H1 (cell line): ENCODE results near the gene ARHGEF28. TPM values are rescaled to one million over a fixed set of nuclear protein-coding genes. Genes with fewer than 3 reads are reported as not detected.

Source experiments
- CTCF ChIA-PET: fragments of 300-600 bp; sonication (Branson Sonifier 250); formaldehyde crosslinking; loops from one replicate; lab custom pipeline; 2021; ENCODE audit not compliant: partially characterized antibody; lab: Charles Lee
- POLR2A ChIA-PET: fragments of 300-600 bp; sonication (Branson Sonifier 250); formaldehyde crosslinking; loops from one replicate; lab custom pipeline; 2021; ENCODE audit warnings: inconsistent platforms; ENCODE audit not compliant: partially characterized antibody; lab: Charles Lee
- DNase-seq, 2 experiments: peaks; one replicate each; pipeline versions ENCODE4 v3.0.0 to v3.0.0-alpha.2; 2010 to 2022; ENCODE audit warnings: low spot score in 2 of 2, low read depth in 1 of 2, mixed read lengths in 1 of 2
- FAIRE-seq: peaks from 2 replicates; lab custom pipeline; 2011; peaks lifted over from hg19 to GRCh38; lab: Jason Lieb, UNC
- H2AFZ ChIP-seq: 2 replicates; pipeline ENCODE4 v1.8.1; 2012; ENCODE audit warnings: low read length, inconsistent platforms
- H2AK5ac ChIP-seq: 2 replicates; pipeline ENCODE4 v1.6.1; 2013; ENCODE audit warnings: low read depth, low read length
- H2BK120ac ChIP-seq: replicated peaks from 2 replicates; pipeline ENCODE3; 2013; ENCODE audit warnings: low read depth, low read length, inconsistent platforms
- H2BK12ac ChIP-seq: 2 replicates; pipeline ENCODE4 v1.6.1; 2013; ENCODE audit warnings: low read depth, low read length
- H2BK15ac ChIP-seq: 2 replicates; pipeline ENCODE4 v1.6.1; 2013; ENCODE audit warnings: low read length
- H2BK20ac ChIP-seq: 2 replicates; pipeline ENCODE4 v1.6.1; 2013; ENCODE audit warnings: low read length
- H2BK5ac ChIP-seq: 2 replicates; pipeline ENCODE4 v1.6.1; 2013; ENCODE audit warnings: low read depth, low read length
- H3K14ac ChIP-seq: 2 replicates; pipeline ENCODE4 v1.6.1; 2013; ENCODE audit warnings: inconsistent platforms; ENCODE audit not compliant: insufficient read length
- H3K18ac ChIP-seq: 2 replicates; pipeline ENCODE4 v1.6.1; 2013; ENCODE audit warnings: low read length; ENCODE audit errors: extremely low read depth
- H3K23ac ChIP-seq: 2 replicates; pipeline ENCODE4 v1.6.1; 2013; ENCODE audit warnings: inconsistent platforms; ENCODE audit not compliant: insufficient read length
- H3K23me2 ChIP-seq: 2 replicates; pipeline ENCODE4 v1.6.1; 2013; ENCODE audit warnings: low read depth, low read length
- H3K27ac ChIP-seq: 2 replicates; pipeline ENCODE4 v1.6.1; 2011; ENCODE audit warnings: low read depth, low read length, inconsistent platforms
- H3K27me3 ChIP-seq, 4 experiments: replicated peaks in 1 of 4; 1 replicate in 1 of 4; 2 replicates in 3 of 4; pipeline versions ENCODE4 v1.6.1 to v1.8.1; 2011 to 2013; ENCODE audit warnings: low read length in 3 of 4, mild to moderate bottlenecking in 3 of 4, inconsistent platforms in 2 of 4, mixed read lengths in 2 of 4, moderate library complexity in 1 of 4; ENCODE audit not compliant: control insufficient read depth in 3 of 4, insufficient read depth in 3 of 4; ENCODE audit errors: extremely low read depth in 1 of 4
- H3K36me3 ChIP-seq, 4 experiments: 2 replicates each; pipeline versions ENCODE4 v1.6.1 to v1.8.1; 2011 to 2013; ENCODE audit warnings: mild to moderate bottlenecking in 4 of 4, low read length in 3 of 4, moderate library complexity in 2 of 4, control low read depth in 1 of 4, inconsistent platforms in 1 of 4; ENCODE audit not compliant: insufficient read depth in 4 of 4, control insufficient read depth in 2 of 4
- H3K4ac ChIP-seq: replicated peaks from 2 replicates; pipeline ENCODE3; 2013; ENCODE audit warnings: low read length, low read depth, mixed read lengths, inconsistent platforms; ENCODE audit not compliant: insufficient read length
- H3K4me1 ChIP-seq, 4 experiments: replicated peaks in 1 of 4; 1 replicate in 1 of 4; 2 replicates in 3 of 4; pipeline versions ENCODE4 v1.6.1 to v1.8.1; 2011 to 2013; ENCODE audit warnings: low read length in 3 of 4, inconsistent platforms in 2 of 4, mixed read lengths in 1 of 4; ENCODE audit not compliant: insufficient read depth in 4 of 4, control insufficient read depth in 3 of 4
- H3K4me2 ChIP-seq, 2 experiments: 2 replicates each; pipeline versions ENCODE4 v1.6.1 to v1.8.1; 2011 to 2013; ENCODE audit warnings: low read depth in 2 of 2, low read length in 2 of 2, control low read depth in 1 of 2, inconsistent platforms in 1 of 2, mild to moderate bottlenecking in 1 of 2; ENCODE audit not compliant: insufficient read depth in 1 of 2
- H3K4me3 ChIP-seq, 4 experiments: fragments of 200-600, 300-600 bp in 1 of 4; sonication (generic), shearing (Covaris generic), sonication (Bioruptor Twin) in 1 of 4; 2 replicates each; pipeline versions ENCODE4 v1.5.1 to v1.8.1; 2011 to 2016; ENCODE audit warnings: low read length in 4 of 4, low read depth in 3 of 4, control low read depth in 2 of 4, inconsistent platforms in 2 of 4, mild to moderate bottlenecking in 2 of 4, mixed read lengths in 1 of 4, moderate library complexity in 1 of 4; ENCODE audit not compliant: insufficient read depth in 2 of 4; ENCODE audit errors: extremely low read depth in 1 of 4
- H3K56ac ChIP-seq: replicated peaks from 2 replicates; pipeline ENCODE3; 2013; ENCODE audit warnings: low read depth, mild to moderate bottlenecking, mixed read lengths, low read length, inconsistent platforms; ENCODE audit not compliant: insufficient read length
- H3K79me1 ChIP-seq: 2 replicates; pipeline ENCODE4 v1.6.1; 2013; ENCODE audit warnings: low read depth, low read length, control low read depth
- H3K79me2 ChIP-seq, 2 experiments: 2 replicates each; pipeline versions ENCODE4 v1.6.1 to v1.8.1; 2012 to 2013; ENCODE audit warnings: low read length in 2 of 2, mild to moderate bottlenecking in 2 of 2, inconsistent platforms in 1 of 2; ENCODE audit not compliant: insufficient read depth in 2 of 2, control insufficient read depth in 1 of 2
- H3K9ac ChIP-seq, 4 experiments: replicated peaks in 1 of 4; 1 replicate in 1 of 4; 2 replicates in 3 of 4; pipeline versions ENCODE4 v1.6.1 to v1.8.1; 2011 to 2013; ENCODE audit warnings: low read depth in 3 of 4, low read length in 3 of 4, control low read depth in 2 of 4, mild to moderate bottlenecking in 2 of 4, moderate library complexity in 2 of 4, inconsistent platforms in 1 of 4; ENCODE audit errors: extremely low read depth in 1 of 4
- H3K9me3 ChIP-seq, 2 experiments: 2 replicates each; pipeline versions ENCODE4 v1.6.1 to v1.8.1; 2012 to 2013; ENCODE audit warnings: mild to moderate bottlenecking in 2 of 2, moderate library complexity in 2 of 2, control low read depth in 1 of 2, inconsistent platforms in 1 of 2, low read depth in 1 of 2, low read length in 1 of 2, mixed read lengths in 1 of 2; ENCODE audit not compliant: insufficient read depth in 2 of 2
- H4K20me1 ChIP-seq, 2 experiments: replicated peaks in 1 of 2; 2 replicates each; pipeline versions ENCODE3 to v1.8.1; 2011 to 2013; ENCODE audit warnings: inconsistent platforms in 2 of 2, low read length in 2 of 2, mild to moderate bottlenecking in 1 of 2; ENCODE audit not compliant: insufficient read depth in 2 of 2, control insufficient read depth in 1 of 2
- H4K5ac ChIP-seq: 2 replicates; pipeline ENCODE4 v1.6.1; 2013; ENCODE audit warnings: low read length, low read depth, mixed read lengths, inconsistent platforms; ENCODE audit not compliant: insufficient read length
- H4K8ac ChIP-seq: 2 replicates; pipeline ENCODE4 v1.8.0; 2013; ENCODE audit warnings: mild to moderate bottlenecking, moderate library complexity, low read length, inconsistent platforms; ENCODE audit not compliant: insufficient read depth; ENCODE audit errors: extremely low read depth
- H4K91ac ChIP-seq: replicated peaks from 2 replicates; pipeline ENCODE3; 2013; ENCODE audit warnings: low read length, mixed read lengths, inconsistent platforms; ENCODE audit not compliant: insufficient read length
- CBX8 ChIP-seq: fragments of 300-800, 300-1000 bp; sonication (generic); IDR thresholded peaks from 2 replicates; pipeline ENCODE4 v1.7.1; 2016; ENCODE audit warnings: low read depth, low read length, borderline replicate concordance
- CREB1 ChIP-seq: IDR thresholded peaks from 2 replicates; pipeline ENCODE4 v1.6.1; 2012; ENCODE audit warnings: inconsistent platforms
- RBBP5 ChIP-seq: IDR thresholded peaks from 2 replicates; pipeline ENCODE4 v1.7.1; 2012; ENCODE audit warnings: low read depth, mild to moderate bottlenecking, inconsistent platforms, low read length, moderate library complexity, borderline replicate concordance
- WGBS, 2 experiments: shearing (Covaris generic) in 1 of 2; methylation state at CpG; one replicate each; pipeline versions ENCODE4 v1.1.6 to v1.1.7; 2013 to 2015; ENCODE audit warnings: low lambda C conversion rate in 2 of 2, mixed read lengths in 2 of 2, inconsistent platforms in 1 of 2, low coverage in 1 of 2, missing lambda C conversion rate in 1 of 2; ENCODE audit not compliant: insufficient replicate concordance in 2 of 2, insufficient coverage in 1 of 2, insufficient read length in 1 of 2; ENCODE audit errors: extremely low coverage in 1 of 2, missing lambda C conversion rate in 1 of 2; 5-methylcytosine and 5-hydroxymethylcytosine counted together
- polyA plus RNA-seq, 7 experiments: library from polyadenylated mRNA; depleted of rRNA in 3 of 7; stranded (reverse) in 5 of 7; unstranded in 2 of 7; fragments of >200 nt in 5 of 7; fragments of 200-250 nt in 2 of 7; gene quantifications; 1 replicate in 5 of 7; 2 replicates in 1 of 7; 4 replicates in 1 of 7; pipeline versions ENCODE4 v1.2.1 to v1.2.3, GENCODE V29; 2011 to 2013; ENCODE audit warnings: missing spikeins in 2 of 7, mixed read lengths in 2 of 7
- total RNA-seq: library from RNA; stranded (reverse); fragmentation: NEBNext Ultra II Directional; extraction: Animal tissue kit (Norgen Biotek cat#: 25700); gene quantifications from 2 replicates; pipeline ENCODE4 v1.2.1, GENCODE V29; 2021

The ARHGEF28 gene
- total and polyA plus RNA-seq, 2 of the 8 experiments (the other 6 are each of a cell fraction or from before 2014, with no cell fraction given), result 0.33 to 1.0 TPM

DNA sequence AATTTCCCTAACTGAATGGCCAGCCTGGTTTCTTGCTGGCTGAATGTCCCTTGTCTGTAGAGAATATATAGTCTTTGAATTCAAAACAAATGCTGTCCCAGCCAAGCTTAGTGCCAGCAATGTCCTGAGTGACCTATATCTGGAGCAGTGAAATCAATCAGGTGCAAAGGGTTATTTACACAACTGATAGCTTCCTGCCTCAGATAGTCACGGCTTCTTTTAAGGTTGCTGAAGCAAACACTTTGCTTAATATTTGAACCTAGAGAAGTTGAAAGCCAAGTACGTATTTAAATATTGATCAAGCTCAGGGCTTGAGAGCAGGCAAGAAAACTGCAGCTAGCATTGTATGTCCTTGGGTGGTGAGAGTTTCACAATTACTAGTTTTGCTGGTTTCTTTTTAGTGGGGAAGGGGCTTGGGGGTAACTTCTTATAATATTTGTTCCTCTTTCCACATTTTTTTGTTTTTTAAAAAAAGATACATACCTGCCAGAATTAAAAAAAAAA is 2.0 kb upstream of the ARHGEF28 start:
- H3K23ac ChIP-seq, result no peak overlapping the region
- H4K8ac ChIP-seq, result no peak overlapping the region
- peaks cover 8 to 20% (median 14%) of the 10 kb centered on the region in 4 experiments for H3K27me3 ChIP-seq
- no peak overlapping the region for H2AFZ ChIP-seq
- H4K20me1 ChIP-seq, result no peaks in the 10 kb centered on the region
- 85% methylated on average over 2 of the region's 2 CpGs; no CpG with 5 or more reads in 1 of the 2 experiments for WGBS, 2 experiments
- no peaks in the 10 kb centered on the region for H3K79me2 ChIP-seq
- no peak overlapping the region for H3K56ac ChIP-seq
- no peak overlapping the region for H2BK20ac ChIP-seq
- no peak overlapping the region for H3K4ac ChIP-seq
- no peak overlapping the region for H2AK5ac ChIP-seq
- H2BK12ac ChIP-seq, result no peak overlapping the region
- H3K36me3 ChIP-seq, result no peaks in the 10 kb centered on the region
- ChIA-PET CTCF (interaction anchor here (5.5 kb wide), 1 partner anchor 34 kb away, joined by 24 read pairs; no protein-coding TSS in a partner anchor), POLR2A (no interaction called here)
- H2BK15ac ChIP-seq, result no peak overlapping the region
- H3K9me3 ChIP-seq, result no peaks in the 10 kb centered on the region
- no peak overlapping the region for H3K14ac ChIP-seq
- no peak overlapping the region for H3K27ac ChIP-seq
- no peak overlapping the region for H3K9ac ChIP-seq
- H2BK5ac ChIP-seq, result no peak overlapping the region
- no peak overlapping the region for H2BK120ac ChIP-seq
- no peak overlapping the region for H3K4me3 ChIP-seq
- no peaks in the 10 kb centered on the region for H3K79me1 ChIP-seq
- no peak for TF ChIP-seq RBBP5
- no peak for TF ChIP-seq CBX8
- TF ChIP-seq CREB1, result no peak
- DNase-seq (no peak), FAIRE-seq (no peak)
- H4K91ac ChIP-seq, result no peak overlapping the region
- H4K5ac ChIP-seq, result no peak overlapping the region
- peaks cover 0 to 11% (median 1%) of the 10 kb centered on the region in 4 experiments; a peak in 2 of 7 replicates for H3K4me1 ChIP-seq
- H3K18ac ChIP-seq, result no peak overlapping the region
- no peak overlapping the region for H3K4me2 ChIP-seq
- H3K23me2 ChIP-seq, result peaks cover 6% of the 10 kb centered on the region; the same call in 1 of the 2 replicates
